Mesenchymal stem cell (in vitro differentiated cells and primary cell): ENCODE data around the gene RPS14.

Experiments used
- DNase-seq: peaks from one replicate; pipeline ENCODE4 v3.0.0-alpha.2; 2013
- H2AFZ ChIP-seq: one replicate; pipeline ENCODE4 v1.6.1; 2013; ENCODE audit warnings: low read depth, mild to moderate bottlenecking, control low read depth, inconsistent platforms, low read length, moderate library complexity
- H2AK5ac ChIP-seq: 2 replicates; pipeline ENCODE4 v1.6.1; 2013; ENCODE audit warnings: low read length, moderate library complexity, mild to moderate bottlenecking, inconsistent platforms; ENCODE audit not compliant: severe bottlenecking
- H2BK120ac ChIP-seq: one replicate; pipeline ENCODE4 v1.6.1; 2013; ENCODE audit warnings: low read depth, mild to moderate bottlenecking, inconsistent platforms, low read length, moderate library complexity
- H2BK12ac ChIP-seq, 2 experiments: one replicate each; pipeline ENCODE4 v1.6.1; 2013; ENCODE audit warnings: inconsistent platforms in 2 of 2, low read length in 2 of 2, mild to moderate bottlenecking in 2 of 2, moderate library complexity in 2 of 2, control low read depth in 1 of 2
- H2BK15ac ChIP-seq: one replicate; pipeline ENCODE4 v1.6.1; 2013; ENCODE audit warnings: mild to moderate bottlenecking, low read depth, inconsistent platforms; ENCODE audit not compliant: poor library complexity, severe bottlenecking
- H2BK5ac ChIP-seq: 2 replicates; pipeline ENCODE4 v1.6.1; 2013; ENCODE audit warnings: low read depth, mild to moderate bottlenecking, low read length, control low read depth, inconsistent platforms; ENCODE audit not compliant: poor library complexity, severe bottlenecking
- H3K14ac ChIP-seq, 2 experiments: one replicate each; pipeline ENCODE4 v1.6.1; 2013; ENCODE audit warnings: inconsistent platforms in 2 of 2, low read length in 2 of 2, control low read depth in 1 of 2, mild to moderate bottlenecking in 1 of 2, moderate library complexity in 1 of 2
- H3K18ac ChIP-seq, 2 experiments: one replicate each; pipeline ENCODE4 v1.6.1; 2013; ENCODE audit warnings: inconsistent platforms in 2 of 2, low read length in 2 of 2, control low read depth in 1 of 2, low read depth in 1 of 2, mild to moderate bottlenecking in 1 of 2
- H3K23ac ChIP-seq, 2 experiments: one replicate each; pipeline ENCODE4 v1.6.1; 2013; ENCODE audit warnings: inconsistent platforms in 2 of 2, low read length in 2 of 2, mild to moderate bottlenecking in 2 of 2, moderate library complexity in 2 of 2, control low read depth in 1 of 2
- H3K27ac ChIP-seq: 2 replicates; pipeline ENCODE4 v1.5.1; 2013; ENCODE audit warnings: mild to moderate bottlenecking, moderate library complexity, low read length, control low read depth, inconsistent platforms; ENCODE audit not compliant: poor library complexity, severe bottlenecking
- H3K27me3 ChIP-seq, 2 experiments: 2 replicates each; pipeline versions ENCODE4 v1.6.1 to v1.7.0; 2013; ENCODE audit warnings: low read length in 2 of 2, mild to moderate bottlenecking in 2 of 2, moderate library complexity in 2 of 2, control low read depth in 1 of 2, inconsistent platforms in 1 of 2; ENCODE audit not compliant: control insufficient read depth in 1 of 2, insufficient read depth in 1 of 2
- H3K36me3 ChIP-seq, 2 experiments: 2 replicates each; pipeline versions ENCODE4 v1.6.1 to v1.7.0; 2013; ENCODE audit warnings: low read length in 2 of 2, control low read depth in 1 of 2, inconsistent platforms in 1 of 2, low read depth in 1 of 2, mild to moderate bottlenecking in 1 of 2; ENCODE audit not compliant: insufficient read depth in 2 of 2, control insufficient read depth in 1 of 2
- H3K4ac ChIP-seq, 2 experiments: one replicate each; pipeline ENCODE4 v1.6.1; 2013; ENCODE audit warnings: inconsistent platforms in 2 of 2, low read length in 2 of 2, mild to moderate bottlenecking in 2 of 2, moderate library complexity in 2 of 2, control low read depth in 1 of 2, low read depth in 1 of 2
- H3K4me1 ChIP-seq: 2 replicates; pipeline ENCODE4 v1.6.1; 2013; ENCODE audit warnings: low read depth, low read length, control low read depth; ENCODE audit not compliant: control insufficient read depth, insufficient read depth
- H3K4me2 ChIP-seq: 2 replicates; pipeline ENCODE4 v1.6.1; 2013; ENCODE audit warnings: low read length, mild to moderate bottlenecking, inconsistent platforms; ENCODE audit not compliant: poor library complexity, severe bottlenecking
- H3K4me3 ChIP-seq, 2 experiments: 2 replicates each; pipeline versions ENCODE4 v1.5.1 to v1.7.0; 2013; ENCODE audit warnings: low read length in 2 of 2, mild to moderate bottlenecking in 2 of 2, control low read depth in 1 of 2, low read depth in 1 of 2; ENCODE audit not compliant: insufficient read depth in 1 of 2
- H3K79me1 ChIP-seq: replicated peaks from 2 replicates; pipeline ENCODE4 v1.6.1; 2013; ENCODE audit warnings: mild to moderate bottlenecking, control low read depth, low read length, inconsistent platforms; ENCODE audit not compliant: poor library complexity, severe bottlenecking
- H3K9ac ChIP-seq: 2 replicates; pipeline ENCODE4 v1.7.0; 2013; ENCODE audit warnings: mild to moderate bottlenecking, low read length, moderate library complexity
- H3K9me3 ChIP-seq: 2 replicates; pipeline ENCODE4 v1.7.0; 2013; ENCODE audit warnings: mild to moderate bottlenecking, low read length; ENCODE audit not compliant: control insufficient read depth
- H4K8ac ChIP-seq: one replicate; pipeline ENCODE4 v1.6.1; 2013; ENCODE audit warnings: inconsistent platforms, mild to moderate bottlenecking, low read length, moderate library complexity
- H4K91ac ChIP-seq: one replicate; pipeline ENCODE4 v1.6.1; 2013; ENCODE audit warnings: mild to moderate bottlenecking, low read length, inconsistent platforms
- WGBS: methylation state at CpG from one replicate; pipeline ENCODE4 v1.1.7; 2013; ENCODE audit warnings: mixed read lengths; 5-methylcytosine and 5-hydroxymethylcytosine counted together

Gene RPS14

GRCh38 chr5:150497274-150497988 lies 47.9 kb upstream of the RPS14 start:
- H3K27ac ChIP-seq, result peak overlapping the region; percentile 96
- no peak overlapping the region for H2AFZ ChIP-seq
- H3K18ac ChIP-seq, result peak overlapping the region; percentile 69 to 79
- H2BK120ac ChIP-seq, result peak overlapping the region; percentile 9
- peak overlapping the region; percentile 70 for H4K91ac ChIP-seq
- H3K79me1 ChIP-seq, result no peaks in the 10 kb centered on the region
- peak overlapping the region; percentile 94 for H2AK5ac ChIP-seq
- H3K36me3 ChIP-seq, result peaks cover 17 to 61% of the 10 kb centered on the region in 2 experiments
- H2BK12ac ChIP-seq, result peak overlapping the region in 1 of 2 experiments; percentile 82
- H3K27me3 ChIP-seq, result no peaks in the 10 kb centered on the region
- no peaks in the 10 kb centered on the region for H3K9me3 ChIP-seq
- WGBS, result 22% methylated on average over 14 of the region's 14 CpGs
- peak overlapping the region; percentile 60 for H3K9ac ChIP-seq
- peak overlapping the region; percentile 54 for H2BK5ac ChIP-seq
- H3K23ac ChIP-seq, result peak overlapping the region in 1 of 2 experiments; percentile 16
- H3K4ac ChIP-seq, result peak overlapping the region in 1 of 2 experiments; percentile 78
- H3K4me2 ChIP-seq, result peak overlapping the region; percentile 52
- peaks cover 63% of the 10 kb centered on the region for H3K4me1 ChIP-seq
- peak overlapping the region; percentile 55 for H2BK15ac ChIP-seq
- DNase-seq, result peak; percentile 96
- H4K8ac ChIP-seq, result no peak overlapping the region
- peak overlapping the region in 1 of 2 experiments; percentile 64 for H3K4me3 ChIP-seq
- peak overlapping the region in 1 of 2 experiments; percentile 28 for H3K14ac ChIP-seq

DNA sequence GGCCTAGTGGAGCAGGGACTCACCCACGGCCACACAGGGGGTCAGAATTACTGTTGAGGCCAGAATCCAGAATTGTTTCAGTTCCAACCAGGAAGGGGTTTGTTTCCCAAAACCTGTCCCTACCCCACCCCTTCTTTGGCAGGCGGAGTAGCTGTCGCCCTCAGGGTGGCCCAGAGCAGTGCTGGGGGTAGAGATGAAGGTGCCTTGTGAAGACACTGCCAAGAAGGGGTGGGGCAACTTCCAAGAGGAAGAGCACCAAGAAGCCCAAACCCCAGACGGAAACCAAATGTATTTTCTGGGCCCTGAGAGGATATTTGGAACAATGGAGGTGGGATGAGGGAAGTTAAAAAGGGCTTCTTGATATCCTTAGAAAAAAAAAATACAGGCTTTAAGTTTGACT lies 47.0 kb upstream of the RPS14 start:
- H4K8ac ChIP-seq, result no peak overlapping the region
- peaks cover 22 to 59% of the 10 kb centered on the region in 2 experiments for H3K36me3 ChIP-seq
- no peak overlapping the region for H2BK120ac ChIP-seq
- peak overlapping the region; percentile 88 for H3K27ac ChIP-seq
- peak overlapping the region; percentile 0 for H4K91ac ChIP-seq
- no peak overlapping the region for H2BK15ac ChIP-seq
- H3K9me3 ChIP-seq, result no peaks in the 10 kb centered on the region
- no peak overlapping the region for H2BK5ac ChIP-seq
- H2BK12ac ChIP-seq, result peak overlapping the region in 1 of 2 experiments; percentile 49
- DNase-seq, result no peak
- peaks cover 62% of the 10 kb centered on the region for H3K4me1 ChIP-seq
- H3K27me3 ChIP-seq, result no peaks in the 10 kb centered on the region
- no peaks in the 10 kb centered on the region for H3K79me1 ChIP-seq
- H3K4me3 ChIP-seq, result no peak overlapping the region
- H2AK5ac ChIP-seq, result peak overlapping the region; percentile 98
- H2AFZ ChIP-seq, result no peak overlapping the region
- 94% methylated on average over 4 of the region's 4 CpGs for WGBS
- H3K23ac ChIP-seq, result peak overlapping the region in 1 of 2 experiments; percentile 86
- H3K18ac ChIP-seq, result peak overlapping the region in 1 of 2 experiments; percentile 46
- H3K4me2 ChIP-seq, result no peak overlapping the region
- peak overlapping the region; percentile 15 for H3K9ac ChIP-seq
- no peak overlapping the region for H3K4ac ChIP-seq
- peak overlapping the region in 1 of 2 experiments; percentile 26 for H3K14ac ChIP-seq

GRCh38 chr5:150496098-150496497 lies 46.6 kb upstream of the RPS14 start:
- H2BK15ac ChIP-seq, result no peak overlapping the region
- peak overlapping the region in 1 of 2 experiments; percentile 26 for H3K14ac ChIP-seq

GRCh38 chr5:150492621-150493020 lies 43.1 kb upstream of the RPS14 start:
- Histone ChIP-seq H3K4me2 (no peak overlapping the region), H2AK5ac (peak overlapping the region; percentile 26), H3K27ac (peak overlapping the region; percentile 74), H2BK12ac (no peak overlapping the region), H3K9ac (peak overlapping the region; percentile 33), H3K23ac (no peak overlapping the region), H3K4me1 (peaks cover 59% of the 10 kb centered on the region), H2BK15ac (no peak overlapping the region), H3K4me3 (peak overlapping the region in 1 of 2 experiments; percentile 20), H3K14ac (no peak overlapping the region), H2AFZ (no peak overlapping the region), H3K79me1 (no peaks in the 10 kb centered on the region), H3K9me3 (no peaks in the 10 kb centered on the region), H3K4ac (no peak overlapping the region), H4K8ac (no peak overlapping the region), H4K91ac (no peak overlapping the region), H3K27me3 (no peaks in the 10 kb centered on the region), H3K18ac (peak overlapping the region; percentile 3 to 8), H2BK120ac (no peak overlapping the region), H3K36me3 (peaks cover 24 to 38% of the 10 kb centered on the region in 2 experiments), H2BK5ac (no peak overlapping the region)
- DNase-seq, result peak; percentile 82
- 45% methylated on average over 6 of the region's 6 CpGs for WGBS

More at GRCh38 chr5:150496098-150496497, 46.6 kb upstream of the RPS14 start:
- Histone ChIP-seq H3K27ac (peak overlapping the region; percentile 88), H3K9me3 (no peaks in the 10 kb centered on the region), H2BK120ac (no peak overlapping the region), H3K36me3 (peaks cover 20 to 55% of the 10 kb centered on the region in 2 experiments), H3K79me1 (no peaks in the 10 kb centered on the region), H3K4me2 (no peak overlapping the region), H2AFZ (no peak overlapping the region), H2BK12ac (peak overlapping the region in 1 of 2 experiments; percentile 49), H4K8ac (no peak overlapping the region), H3K4ac (no peak overlapping the region), H4K91ac (peak overlapping the region; percentile 0), H2AK5ac (peak overlapping the region; percentile 98), H3K4me1 (peaks cover 61% of the 10 kb centered on the region), H3K18ac (peak overlapping the region in 1 of 2 experiments; percentile 46), H2BK5ac (no peak overlapping the region), H3K4me3 (no peak overlapping the region), H3K9ac (peak overlapping the region; percentile 15), H3K23ac (no peak overlapping the region), H3K27me3 (no peaks in the 10 kb centered on the region)
- 98% methylated on average over 3 of the region's 3 CpGs for WGBS
- no peak for DNase-seq
